MM.1S (cell line): ENCODE measurements around the gene PSMD11.

ENCODE experiments used
- EZH2 ChIP-seq: fragments of 300-600 bp; sonication (generic); optimal IDR thresholded peaks from 2 replicates; pipeline ENCODE3; 2017; ENCODE audit warnings: low read depth, mild to moderate bottlenecking, antibody characterized with exemption, low read length, mixed read lengths
- TF ChIP-seq, protein P1 (sequence below): fragments of 300-600 bp; sonication (generic); IDR thresholded peaks from 2 replicates; pipeline ENCODE4 v1.5.1; 2016; ENCODE audit warnings: antibody characterized with exemption, low read length, mixed read lengths

DNA sequence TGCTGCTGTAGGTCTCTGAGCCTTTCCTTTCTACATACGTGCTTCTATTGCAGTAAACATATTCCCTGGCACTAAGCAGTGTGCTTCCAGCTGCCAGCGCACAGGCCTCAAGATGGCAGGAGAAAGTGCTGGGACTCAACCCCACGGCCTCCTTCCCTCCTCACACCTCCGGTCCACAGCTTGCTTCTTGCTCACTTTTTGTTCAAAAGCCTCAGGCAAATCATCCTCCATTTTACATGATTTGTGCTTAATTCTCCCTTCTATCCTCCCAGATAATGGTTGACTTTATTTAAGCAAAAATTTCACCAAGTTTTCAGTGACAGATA, 47.9 kb downstream of the PSMD11 start:
- TF ChIP-seq, protein P1, sequence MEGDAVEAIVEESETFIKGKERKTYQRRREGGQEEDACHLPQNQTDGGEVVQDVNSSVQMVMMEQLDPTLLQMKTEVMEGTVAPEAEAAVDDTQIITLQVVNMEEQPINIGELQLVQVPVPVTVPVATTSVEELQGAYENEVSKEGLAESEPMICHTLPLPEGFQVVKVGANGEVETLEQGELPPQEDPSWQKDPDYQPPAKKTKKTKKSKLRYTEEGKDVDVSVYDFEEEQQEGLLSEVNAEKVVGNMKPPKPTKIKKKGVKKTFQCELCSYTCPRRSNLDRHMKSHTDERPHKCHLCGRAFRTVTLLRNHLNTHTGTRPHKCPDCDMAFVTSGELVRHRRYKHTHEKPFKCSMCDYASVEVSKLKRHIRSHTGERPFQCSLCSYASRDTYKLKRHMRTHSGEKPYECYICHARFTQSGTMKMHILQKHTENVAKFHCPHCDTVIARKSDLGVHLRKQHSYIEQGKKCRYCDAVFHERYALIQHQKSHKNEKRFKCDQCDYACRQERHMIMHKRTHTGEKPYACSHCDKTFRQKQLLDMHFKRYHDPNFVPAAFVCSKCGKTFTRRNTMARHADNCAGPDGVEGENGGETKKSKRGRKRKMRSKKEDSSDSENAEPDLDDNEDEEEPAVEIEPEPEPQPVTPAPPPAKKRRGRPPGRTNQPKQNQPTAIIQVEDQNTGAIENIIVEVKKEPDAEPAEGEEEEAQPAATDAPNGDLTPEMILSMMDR: no peak
- no peak for TF ChIP-seq EZH2
